A673 (cell line): ENCODE measurements around the gene ZBTB47. TPM values are rescaled to one million over a fixed set of nuclear protein-coding genes. Genes with fewer than 3 reads are reported as not detected.

Source experiments
- BruUV-seq: library from RNA; stranded (reverse); fragments of 400-500 nt; replicated peaks from 2 replicates; lab custom pipeline; 2021; lab: Mats Ljungman, UMichigan
- CTCF ChIA-PET: fragments of 300-600 bp; sonication (Branson Sonifier 250); formaldehyde crosslinking; loops from one replicate; lab custom pipeline; 2022; ENCODE audit warnings: antibody characterized with exemption; lab: Charles Lee
- POLR2A ChIA-PET: fragments of 300-600 bp; sonication (Branson Sonifier 250); formaldehyde crosslinking; loops from one replicate; lab custom pipeline; 2022; ENCODE audit warnings: antibody characterized with exemption; ENCODE audit not compliant: low non-redundant PET; lab: Charles Lee
- DNase-seq: peaks from one replicate; pipeline ENCODE4 v3.0.0-alpha.2; 2015; ENCODE audit warnings: low spot score
- H3K27ac ChIP-seq: fragments of 200-600 bp; sonication (generic); 2 replicates; pipeline ENCODE4 v1.5.1; 2016; ENCODE audit warnings: mixed run types, low read depth, mild to moderate bottlenecking, mixed read lengths, antibody characterized with exemption, low read length; ENCODE audit not compliant: poor library complexity, severe bottlenecking
- H3K27me3 ChIP-seq: fragments of 200-600 bp; sonication (generic); replicated peaks from 2 replicates; pipeline ENCODE4 v1.6.1; 2017; ENCODE audit warnings: mixed run types, low read depth, mild to moderate bottlenecking, mixed read lengths, antibody characterized with exemption, low read length; ENCODE audit not compliant: insufficient read depth, poor library complexity
- H3K36me3 ChIP-seq: fragments of 200-600 bp; sonication (generic); 2 replicates; pipeline ENCODE4 v1.6.1; 2016; ENCODE audit warnings: mixed run types, mild to moderate bottlenecking, mixed read lengths, antibody characterized with exemption, low read length; ENCODE audit not compliant: insufficient read depth, poor library complexity, severe bottlenecking
- H3K4me1 ChIP-seq: fragments of 200-600 bp; sonication (generic); 2 replicates; pipeline ENCODE4 v1.6.1; 2017; ENCODE audit warnings: mixed run types, mild to moderate bottlenecking, mixed read lengths, antibody characterized with exemption, low read length; ENCODE audit not compliant: insufficient read depth, poor library complexity, severe bottlenecking
- H3K4me3 ChIP-seq: fragments of 200-600 bp; sonication (generic); 2 replicates; pipeline ENCODE4 v1.5.1; 2016; ENCODE audit warnings: low read depth, mixed run types, mild to moderate bottlenecking, mixed read lengths, low read length; ENCODE audit not compliant: poor library complexity, severe bottlenecking
- H3K9me3 ChIP-seq: fragments of 200-600 bp; sonication (generic); 2 replicates; pipeline ENCODE4 v1.6.1; 2016; ENCODE audit warnings: mixed run types, low read depth, mild to moderate bottlenecking, mixed read lengths, antibody characterized with exemption, low read length; ENCODE audit not compliant: poor library complexity, severe bottlenecking
- CTCF ChIP-seq: fragments of 300-800, 200-600 bp; sonication (generic); conservative IDR thresholded peaks from 2 replicates; pipeline ENCODE4 v1.5.1; 2017; ENCODE audit warnings: low read depth, mild to moderate bottlenecking, antibody characterized with exemption, low read length, moderate library complexity, mixed read lengths
- EZH2 ChIP-seq: fragments of 200-600 bp; sonication (generic); IDR thresholded peaks from 2 replicates; pipeline ENCODE4 v1.6.1; 2017; ENCODE audit warnings: borderline replicate concordance, low read depth, mild to moderate bottlenecking, mixed read lengths, antibody characterized with exemption, low read length; ENCODE audit not compliant: poor library complexity, severe bottlenecking
- intact Hi-C: fragments of 100-400 bp; cut with micrococcal nuclease; formaldehyde crosslinking; loops from one replicate; pipeline ENCODE4 v1.10.0; 2022; ENCODE audit not compliant: unreplicated experiment
- total RNA-seq: library from RNA; stranded (reverse); gene quantifications from 2 replicates; pipeline ENCODE4 v1.2.3, GENCODE V29; 2021

The ZBTB47 gene
- total RNA-seq, 1 experiment from 2014 or later = 4.4 TPM

- H3K4me3 ChIP-seq = no peak overlapping the region
- POLR2A ChIA-PET = interaction anchor here (0.5 kb wide), 1 partner anchor 601 kb away, joined by 8 read pairs; no protein-coding TSS in a partner anchor
- H3K9me3 ChIP-seq = no peaks in the 10 kb centered on the region
- BruUV-seq = no TSS peak
- no peak for DNase-seq
- no peaks in the 10 kb centered on the region for H3K4me1 ChIP-seq
- no peaks in the 10 kb centered on the region for H3K36me3 ChIP-seq
- TF ChIP-seq CTCF (no peak), EZH2 (no peak)
- intact Hi-C loops = no loop called here
- CTCF ChIA-PET = no interaction called here
- no peaks in the 10 kb centered on the region for H3K27me3 ChIP-seq
- no peak overlapping the region for H3K27ac ChIP-seq
Observed at GRCh38 chr3:42667096-42667522, 13.6 kb downstream of the ZBTB47 start.

- Histone ChIP-seq H3K36me3 (no peaks in the 10 kb centered on the region), H3K27me3 (no peaks in the 10 kb centered on the region), H3K4me3 (no peak overlapping the region), H3K9me3 (no peaks in the 10 kb centered on the region), H3K4me1 (no peaks in the 10 kb centered on the region), H3K27ac (no peak overlapping the region)
- ChIA-PET CTCF (no interaction called here), POLR2A (interaction anchor here (0.5 kb wide), 1 partner anchor 601 kb away, joined by 8 read pairs; no protein-coding TSS in a partner anchor)
- TF ChIP-seq EZH2 (no peak), CTCF (no peak)
- DNase-seq = no peak
- BruUV-seq = no TSS peak
- intact Hi-C loops = no loop called here
Observed at GRCh38 chr3:42667523-42668412, 14.3 kb downstream of the ZBTB47 start.

- BruUV-seq = no TSS peak
- Histone ChIP-seq H3K36me3 (no peaks in the 10 kb centered on the region), H3K9me3 (no peaks in the 10 kb centered on the region), H3K27ac (no peak overlapping the region), H3K4me1 (no peaks in the 10 kb centered on the region), H3K27me3 (no peaks in the 10 kb centered on the region), H3K4me3 (no peak overlapping the region)
- ChIA-PET CTCF (no interaction called here), POLR2A (no interaction called here)
- no peak for TF ChIP-seq CTCF
- no peak for TF ChIP-seq EZH2
- no peak for DNase-seq
- intact Hi-C loops = no loop called here
Observed at GRCh38 chr3:42668413-42668760, 14.9 kb downstream of the ZBTB47 start.
